GM12892 (cell line): ENCODE data around the gene GABRR2.

Source experiments
- POLR2A ChIP-seq: IDR thresholded peaks from 2 replicates; pipeline ENCODE4 v1.6.1; 2011; ENCODE audit warnings: low read depth, low read length, control low read depth
- POLR2AphosphoS5 ChIP-seq: IDR thresholded peaks from 2 replicates; pipeline ENCODE4 v1.6.1; 2011; ENCODE audit warnings: low read depth, low read length, control low read depth

GRCh38 chr6:89353702-89354392 lies 38.7 kb upstream of the GABRR2 start:
- TF ChIP-seq POLR2A (0 out of 2 replicates have a peak, but pooled peaks have one; percentile 27), POLR2AphosphoS5 (no peak)
